LNCAP (cell line): ENCODE results near the gene MYO5C.

Experiments used
- TF ChIP-seq, protein P1 (sequence below): fragments of 450-650 bp; IDR thresholded peaks from 2 replicates; pipeline ENCODE4 v1.5.1; 2017; ENCODE audit warnings: mild to moderate bottlenecking

MYO5C gene

DNA sequence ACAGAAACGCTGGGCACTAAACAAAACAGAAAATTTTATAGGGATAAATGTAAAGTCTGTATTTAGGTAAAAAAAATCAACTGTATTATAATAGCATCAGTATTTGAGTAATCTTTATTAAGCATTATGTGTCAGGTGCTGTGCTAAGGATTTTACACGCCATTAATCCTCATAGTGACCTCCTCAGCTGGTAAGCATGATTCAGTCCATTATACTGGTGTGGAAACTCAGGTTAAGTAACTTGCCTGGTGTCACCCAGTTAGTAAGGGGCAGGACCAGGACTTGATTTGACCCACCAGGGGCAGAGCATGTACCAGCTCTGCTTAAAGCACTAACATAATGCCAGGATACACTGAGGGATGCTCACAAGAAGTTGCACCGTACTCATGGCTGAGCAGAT is 4.8 kb downstream of the MYO5C start:
- TF ChIP-seq, protein P1, sequence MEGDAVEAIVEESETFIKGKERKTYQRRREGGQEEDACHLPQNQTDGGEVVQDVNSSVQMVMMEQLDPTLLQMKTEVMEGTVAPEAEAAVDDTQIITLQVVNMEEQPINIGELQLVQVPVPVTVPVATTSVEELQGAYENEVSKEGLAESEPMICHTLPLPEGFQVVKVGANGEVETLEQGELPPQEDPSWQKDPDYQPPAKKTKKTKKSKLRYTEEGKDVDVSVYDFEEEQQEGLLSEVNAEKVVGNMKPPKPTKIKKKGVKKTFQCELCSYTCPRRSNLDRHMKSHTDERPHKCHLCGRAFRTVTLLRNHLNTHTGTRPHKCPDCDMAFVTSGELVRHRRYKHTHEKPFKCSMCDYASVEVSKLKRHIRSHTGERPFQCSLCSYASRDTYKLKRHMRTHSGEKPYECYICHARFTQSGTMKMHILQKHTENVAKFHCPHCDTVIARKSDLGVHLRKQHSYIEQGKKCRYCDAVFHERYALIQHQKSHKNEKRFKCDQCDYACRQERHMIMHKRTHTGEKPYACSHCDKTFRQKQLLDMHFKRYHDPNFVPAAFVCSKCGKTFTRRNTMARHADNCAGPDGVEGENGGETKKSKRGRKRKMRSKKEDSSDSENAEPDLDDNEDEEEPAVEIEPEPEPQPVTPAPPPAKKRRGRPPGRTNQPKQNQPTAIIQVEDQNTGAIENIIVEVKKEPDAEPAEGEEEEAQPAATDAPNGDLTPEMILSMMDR: no peak

DNA sequence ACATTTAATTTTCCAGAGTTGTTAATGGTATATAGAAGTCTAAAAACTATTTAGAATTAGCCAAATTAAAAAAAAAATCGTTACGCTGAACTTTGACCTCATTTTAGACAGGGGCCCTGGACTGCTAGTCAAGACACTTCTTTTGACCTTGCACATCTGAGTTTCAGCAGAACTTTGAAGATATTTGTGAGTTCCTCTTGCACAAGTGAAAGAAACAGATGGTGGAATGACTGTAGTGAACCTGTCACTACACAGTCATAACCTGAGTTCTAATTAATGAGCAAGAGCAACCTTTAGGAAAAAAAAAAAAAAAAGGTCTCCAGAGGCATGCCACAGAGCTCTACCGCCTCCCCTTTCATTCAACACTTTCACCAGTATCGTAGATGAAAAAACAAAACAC is 5.3 kb downstream of the MYO5C start:
- TF ChIP-seq, protein P1: no peak

DNA sequence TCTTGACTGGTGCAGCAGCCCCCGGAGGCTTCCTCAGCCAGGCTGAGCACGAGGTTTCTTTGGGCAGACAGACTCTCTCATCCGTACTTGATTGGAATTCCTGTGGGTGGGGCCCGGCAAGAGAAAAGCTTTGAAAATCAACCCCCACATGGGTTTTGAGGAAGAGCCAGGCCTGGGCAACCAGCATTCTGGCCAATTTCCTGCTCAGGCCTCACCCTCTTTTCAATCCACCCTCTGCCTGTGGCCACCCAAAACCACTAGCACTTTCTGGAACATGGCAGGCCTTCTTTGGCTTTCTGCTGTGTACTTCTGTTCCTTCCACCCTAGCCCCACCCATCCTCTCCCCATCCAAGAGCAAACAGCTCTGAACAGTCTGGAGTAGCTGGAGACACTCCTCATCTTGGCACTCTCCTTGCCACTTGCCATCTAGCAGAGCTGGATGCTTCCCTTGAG is 5.9 kb downstream of the MYO5C start:
- TF ChIP-seq, protein P1: no peak

DNA sequence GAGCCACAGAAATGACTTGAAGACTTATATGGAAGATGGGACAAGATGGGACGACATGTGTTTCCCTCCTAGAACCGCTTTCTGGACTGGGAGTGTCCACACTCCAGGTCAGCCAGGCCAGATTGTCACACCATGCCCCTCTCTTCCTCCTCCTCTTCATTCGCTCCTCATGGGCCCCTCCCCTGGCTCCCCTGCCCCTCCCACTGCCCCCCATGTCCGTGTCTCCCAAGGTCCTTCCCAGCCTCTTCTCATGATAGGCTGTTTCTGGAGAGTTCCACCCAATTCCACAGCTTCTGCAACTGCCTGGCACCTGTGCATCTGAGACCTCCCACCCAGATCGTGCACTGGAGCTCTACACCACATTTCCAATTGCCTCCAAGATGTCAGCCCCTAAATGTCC is 6.6 kb downstream of the MYO5C start:
- TF ChIP-seq, protein P1: no peak

DNA sequence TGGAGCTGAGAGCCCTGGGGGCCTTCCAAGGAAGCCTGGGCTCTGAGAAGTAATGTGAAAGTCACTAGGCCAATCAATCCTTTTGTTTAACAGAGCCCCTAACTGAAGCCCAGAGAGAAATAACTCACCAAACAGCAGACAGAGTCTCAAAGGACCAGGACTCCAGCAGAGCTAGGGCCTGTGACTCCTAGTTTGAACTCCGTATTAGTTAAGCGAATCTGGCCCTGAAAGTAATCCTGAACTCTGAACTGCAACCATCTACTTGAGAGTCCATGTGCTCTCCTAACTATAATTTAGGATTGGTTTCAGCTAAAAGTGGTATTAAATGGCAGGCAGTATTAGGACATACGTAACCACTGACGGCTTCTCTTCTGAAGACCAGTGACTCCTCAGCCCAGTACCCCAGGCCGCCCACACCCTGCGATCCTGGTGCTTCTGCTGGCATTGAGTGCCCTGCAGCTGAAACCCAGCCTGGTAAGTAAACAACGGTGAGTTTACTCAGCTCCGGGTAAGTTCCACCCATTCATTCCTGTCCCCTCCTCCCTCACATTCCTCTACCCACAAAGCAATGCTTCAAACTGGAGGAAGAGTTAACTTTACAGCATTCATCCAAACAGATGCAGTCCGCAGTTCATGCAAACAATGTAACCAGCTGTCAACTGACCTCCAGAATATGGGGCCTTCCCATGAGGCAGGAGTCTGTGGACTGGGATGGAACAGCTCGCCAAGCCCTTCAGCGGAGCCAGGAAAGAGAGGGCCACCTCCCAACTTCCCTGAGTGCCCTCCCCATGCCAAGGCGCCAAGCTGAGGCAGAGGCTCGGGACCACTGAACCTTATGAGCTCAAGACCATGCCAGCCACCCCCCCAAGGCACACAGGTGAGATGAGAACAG is 7.3 kb downstream of the MYO5C start:
- TF ChIP-seq, protein P1: no peak

DNA sequence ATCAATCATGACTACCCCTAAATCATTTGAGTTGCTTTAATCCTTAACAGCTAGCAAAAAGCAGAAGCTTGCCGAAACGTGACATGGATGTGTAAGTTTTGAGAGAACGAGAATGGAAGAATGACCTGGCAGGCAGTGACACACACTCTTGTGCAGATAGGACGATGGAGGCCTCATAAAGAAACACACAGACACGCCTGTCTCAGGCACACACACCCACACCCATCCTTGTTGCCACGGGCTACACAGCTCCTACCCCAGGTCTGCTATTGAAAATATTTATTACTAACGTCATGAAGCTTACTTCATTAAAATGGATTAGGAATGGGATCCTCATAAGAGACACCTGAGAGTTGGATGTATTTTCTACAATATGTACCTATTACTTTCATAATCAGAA is 8.5 kb downstream of the MYO5C start:
- TF ChIP-seq, protein P1: no peak

DNA sequence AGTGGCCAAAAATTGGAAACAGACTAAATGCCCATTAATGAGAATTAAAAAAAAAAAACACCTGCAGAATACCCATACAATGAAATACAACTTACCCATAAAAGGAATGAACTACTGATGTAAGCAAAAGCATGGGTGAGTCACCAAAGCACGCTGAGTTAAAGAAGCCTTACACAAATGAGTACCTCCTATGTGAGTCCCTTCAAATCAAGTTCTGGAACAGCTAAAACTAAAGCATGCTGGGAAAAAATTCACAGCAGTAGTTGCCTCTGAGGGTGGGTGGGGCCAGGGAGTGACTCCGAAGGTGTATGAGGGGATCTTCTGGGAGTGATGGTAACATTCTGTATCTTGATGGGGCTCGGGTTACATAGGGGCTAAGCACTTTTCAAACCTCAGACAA is 11.4 kb downstream of the MYO5C start:
- TF ChIP-seq, protein P1: no peak

DNA sequence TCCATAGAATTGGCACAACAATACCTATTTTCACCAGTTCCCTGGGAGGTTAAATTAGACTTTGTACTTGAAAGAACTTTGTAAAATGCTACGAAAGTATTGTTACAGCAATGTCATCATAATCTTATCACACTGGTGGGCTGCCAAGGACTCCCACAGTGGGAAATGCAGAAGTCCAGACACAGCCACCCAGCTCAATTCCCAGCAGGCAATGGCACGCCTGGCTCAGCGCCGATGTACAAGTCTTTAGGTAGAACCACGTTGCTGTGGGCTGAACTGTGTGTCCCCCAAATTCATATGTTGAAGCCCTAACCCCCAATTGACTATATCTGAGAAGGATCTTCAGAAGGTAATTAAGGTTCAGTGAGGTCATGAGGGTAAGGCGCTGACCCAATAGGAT is 12.3 kb downstream of the MYO5C start:
- TF ChIP-seq, protein P1: no peak
